Measurements from ENCODE around the gene RUFY1. TPM values are rescaled to one million over a fixed set of nuclear protein-coding genes. Genes with fewer than 3 reads are reported as not detected.

Gene RUFY1
- total RNA-seq, 1 experiment from 2014 or later, result 45.7 TPM

DNA sequence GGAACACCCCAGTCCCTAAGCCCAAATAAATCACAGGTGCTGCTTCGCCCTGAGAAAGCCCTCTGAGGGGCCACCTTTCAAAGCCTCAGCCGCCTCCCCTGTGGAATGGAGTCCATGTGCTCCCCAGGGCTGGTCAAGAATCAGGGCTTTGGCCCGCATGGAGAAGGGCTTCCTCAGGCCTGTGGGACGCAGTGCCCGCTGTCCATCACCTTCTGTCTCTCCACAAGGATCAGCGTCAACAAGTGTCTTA is 56.5 kb downstream of the RUFY1 start:
- H4K20me1 ChIP-seq (ENCODE audit: control insufficient read depth, insufficient read depth, insufficient read length), result no peaks in the 10 kb centered on the region
- Mint-ChIP-seq H3K9me3 (no peaks in the 10 kb centered on the region), H3K36me3 (ENCODE audit: insufficient read depth in 1 of 3, low read depth in 3 of 3) (peaks cover 23 to 93% (median 68%) of the 10 kb centered on the region in 3 experiments), H3K4me1 (peaks cover 2 to 3% of the 10 kb centered on the region in 2 experiments; a peak in 1 of 4 replicates), H3K4me3 (no peak overlapping the region), H3K27ac (peak overlapping the region in 2 of 3 experiments; percentile 49 to 92; a peak in 3 of 7 replicates), H3K27me3 (ENCODE audit: low read depth) (peaks cover 1% of the 10 kb centered on the region)
- DNase-seq, result no peak
- no peak overlapping the region for H2BK20ac ChIP-seq (ENCODE audit: low read depth, low read length, poor library complexity, severe bottlenecking)
- H3K56ac ChIP-seq (ENCODE audit: insufficient read length, low read depth, low read length), result no peak overlapping the region
- no peak overlapping the region for H3K9ac ChIP-seq (ENCODE audit: extremely low read depth, insufficient read length, low read length)
- no peak for TF ChIP-seq CTCF (conservative IDR thresholded peaks at IDR 0.05)
- no peak overlapping the region for H2BK12ac ChIP-seq (ENCODE audit: insufficient read length, low read depth, low read length)
- no peak overlapping the region for H3K27ac ChIP-seq (ENCODE audit: insufficient read length, low read depth, low read length)
- no peak overlapping the region for H2BK15ac ChIP-seq (ENCODE audit: low read depth, low read length)
- H3K27me3 ChIP-seq (ENCODE audit: insufficient read depth, low read length), result no peaks in the 10 kb centered on the region
- H3T11ph ChIP-seq (ENCODE audit: low read length), result no peak overlapping the region
- no CpG with 5 or more reads among the region's 6 CpGs for WGBS (ENCODE audit: extremely low coverage, insufficient read length, low lambda C conversion rate)
- no peak overlapping the region for H4K5ac ChIP-seq (ENCODE audit: insufficient read length, low read depth, low read length)
- no peaks in the 10 kb centered on the region for H3K79me2 ChIP-seq (ENCODE audit: insufficient read depth, low read length)
- H3K14ac ChIP-seq (ENCODE audit: insufficient read depth, low read length), result no peak overlapping the region
- no peak overlapping the region for H2AK5ac ChIP-seq (ENCODE audit: insufficient read length, low read length)
- H3K18ac ChIP-seq (ENCODE audit: insufficient read length, low read depth, low read length), result no peak overlapping the region
- H3K23me2 ChIP-seq (ENCODE audit: insufficient read length, low read depth, low read length, poor library complexity, severe bottlenecking), result no peaks in the 10 kb centered on the region
- H2BK120ac ChIP-seq (ENCODE audit: low read depth, low read length, poor library complexity, severe bottlenecking), result no peak overlapping the region
- no peaks in the 10 kb centered on the region for H3K79me1 ChIP-seq (ENCODE audit: insufficient read depth, low read depth, low read length, poor library complexity, severe bottlenecking)
- H3K4ac ChIP-seq (ENCODE audit: low read depth, low read length), result no peak overlapping the region
- H3K23ac ChIP-seq (ENCODE audit: insufficient read length, low read depth, low read length), result no peak overlapping the region
- no peak overlapping the region for H4K8ac ChIP-seq (replicated peaks; ENCODE audit: insufficient read length, low read depth, low read length)
- H3K4me2 ChIP-seq (ENCODE audit: insufficient read depth, insufficient read length, low read length), result no peak overlapping the region
- no peaks in the 10 kb centered on the region for H3K4me1 ChIP-seq (ENCODE audit: insufficient read depth, low read length)
- no peak overlapping the region for H4K91ac ChIP-seq (ENCODE audit: insufficient read length, low read depth, low read length)
- H2AFZ ChIP-seq (ENCODE audit: low read length), result no peak overlapping the region
- no peak overlapping the region for H2BK5ac ChIP-seq (ENCODE audit: insufficient read length, low read length)
- no peaks in the 10 kb centered on the region for H3K9me3 ChIP-seq (ENCODE audit: control insufficient read depth, low read depth, low read length)

All from H9 (cell line).